Stomach (tissue), 9 donors: ENCODE results near the gene SMURF1. TPM values are rescaled to one million over a fixed set of nuclear protein-coding genes. Genes with fewer than 3 reads are reported as not detected.

Source experiments
- DNase-seq, 2 donors: peaks; one replicate each; pipeline versions ENCODE4 v3.0.0 to v3.0.0-alpha.2; 2013 to 2019
- H3K27ac ChIP-seq, 5 donors: fragments of 200-600 bp in 4 of 5; sonication (generic) in 4 of 5; one replicate each; pipeline ENCODE4 v1.5.1; 2013 to 2019; ENCODE audit warnings: mild to moderate bottlenecking in 1 of 5, moderate library complexity in 1 of 5
- H3K27me3 ChIP-seq, 3 donors: fragments of 200-600 bp; sonication (generic); one replicate each; pipeline ENCODE4 v1.5.1; 2017 to 2019; ENCODE audit warnings: mixed run types in 1 of 3
- H3K36me3 ChIP-seq, 4 donors: fragments of 200-600 bp; sonication (generic); 1 replicate in 3 of 4; 2 replicates in 1 of 4; pipeline ENCODE4 v1.5.1; 2016 to 2019
- H3K4me1 ChIP-seq, 4 donors: fragments of 200-600 bp; sonication (generic); one replicate each; pipeline ENCODE4 v1.5.1; 2016 to 2019
- H3K4me3 ChIP-seq, 4 donors: fragments of 200-600 bp; sonication (generic) in 3 of 4; one replicate each; pipeline ENCODE4 v1.5.1; 2016 to 2019; ENCODE audit warnings: mild to moderate bottlenecking in 1 of 4
- H3K9me3 ChIP-seq, 4 donors: fragments of 200-600 bp; sonication (generic); one replicate each; pipeline ENCODE4 v1.5.1; 2016 to 2019
- CTCF ChIP-seq, 7 experiments: fragments of 450-650 bp in 4 of 7; fragments of 200-600 bp in 3 of 7; sonication (generic) in 3 of 7; IDR thresholded peaks; one replicate each; pipeline ENCODE4 v1.5.1; 2016 to 2019; ENCODE audit warnings: antibody characterized with exemption in 7 of 7, control low read depth in 2 of 7, mild to moderate bottlenecking in 1 of 7
- EP300 ChIP-seq: sonication (generic); formaldehyde crosslinking; IDR thresholded peaks from one replicate; pipeline ENCODE4 v1.6.1; 2017; ENCODE audit warnings: antibody characterized with exemption
- POLR2A ChIP-seq, 4 donors: fragments of 450-650 bp; IDR thresholded peaks; one replicate each; pipeline ENCODE4 v1.6.1; 2016; ENCODE audit warnings: antibody characterized with exemption in 4 of 4, control low read depth in 2 of 4, mild to moderate bottlenecking in 1 of 4, moderate library complexity in 1 of 4
- POLR2AphosphoS5 ChIP-seq, 3 donors: sonication (generic); formaldehyde crosslinking; IDR thresholded peaks; one replicate each; pipeline ENCODE4 v1.6.1; 2016; ENCODE audit warnings: antibody characterized with exemption in 3 of 3
- WGBS, 5 donors: extraction: QIAGEN DNeasy Blood & Tissue Kit in 3 of 5; methylation state at CpG; one replicate each; pipeline versions ENCODE4 v1.1.5 to v1.1.7; 2013 to 2018; 5-methylcytosine and 5-hydroxymethylcytosine counted together
- intact Hi-C: fragments of 100-400 bp; cut with DNase I; formaldehyde crosslinking; loops from one replicate; pipeline ENCODE4 v1.15.1; 2023; ENCODE audit warnings: low total_unique reads
- polyA plus RNA-seq, 3 donors: library from polyadenylated mRNA; stranded (reverse); fragments of 200-250 nt; gene quantifications; one replicate each; pipeline ENCODE4 v1.2.3, GENCODE V29; 2013
- total RNA-seq, 5 donors: library from RNA; depleted of rRNA; stranded (reverse); fragments of >200 nt; gene quantifications; one replicate each; pipeline versions ENCODE4 v1.1.0 to v1.2.3, GENCODE V29; 2014 to 2016
- donor health status: healthy with polysubstance abuse.
- donor health status: Bipolar disorder and iron deficiency.
- donor health status: healthy.

The SMURF1 gene
- total and polyA plus RNA-seq, 8 donors: 8.0 to 46.8 (median 31.8) TPM

GRCh38 chr7:99012722-99013121, 131.2 kb downstream of the SMURF1 start:
- no peaks in the 10 kb centered on the region for H3K4me1 ChIP-seq
- WGBS, 5 donors: 94 to 98% (median 97%) methylated on average over 13 of the region's 13 CpGs
- H3K27ac ChIP-seq: no peak overlapping the region
- peaks cover 68 to 85% (median 85%) of the 10 kb centered on the region in 4 donors for H3K36me3 ChIP-seq
- TF ChIP-seq POLR2A (IDR thresholded peaks at IDR 0.05): no peak
- no peak for TF ChIP-seq CTCF (IDR thresholded peaks at IDR 0.05)
- TF ChIP-seq EP300: no peak
- TF ChIP-seq POLR2AphosphoS5 (IDR thresholded peaks at IDR 0.05): no peak
- intact Hi-C loops: no loop called here
- no peaks in the 10 kb centered on the region for H3K9me3 ChIP-seq
- no peak overlapping the region for H3K4me3 ChIP-seq
- no peaks in the 10 kb centered on the region for H3K27me3 ChIP-seq
- peak in 1 of 2 donors; percentile 17 for DNase-seq

DNA sequence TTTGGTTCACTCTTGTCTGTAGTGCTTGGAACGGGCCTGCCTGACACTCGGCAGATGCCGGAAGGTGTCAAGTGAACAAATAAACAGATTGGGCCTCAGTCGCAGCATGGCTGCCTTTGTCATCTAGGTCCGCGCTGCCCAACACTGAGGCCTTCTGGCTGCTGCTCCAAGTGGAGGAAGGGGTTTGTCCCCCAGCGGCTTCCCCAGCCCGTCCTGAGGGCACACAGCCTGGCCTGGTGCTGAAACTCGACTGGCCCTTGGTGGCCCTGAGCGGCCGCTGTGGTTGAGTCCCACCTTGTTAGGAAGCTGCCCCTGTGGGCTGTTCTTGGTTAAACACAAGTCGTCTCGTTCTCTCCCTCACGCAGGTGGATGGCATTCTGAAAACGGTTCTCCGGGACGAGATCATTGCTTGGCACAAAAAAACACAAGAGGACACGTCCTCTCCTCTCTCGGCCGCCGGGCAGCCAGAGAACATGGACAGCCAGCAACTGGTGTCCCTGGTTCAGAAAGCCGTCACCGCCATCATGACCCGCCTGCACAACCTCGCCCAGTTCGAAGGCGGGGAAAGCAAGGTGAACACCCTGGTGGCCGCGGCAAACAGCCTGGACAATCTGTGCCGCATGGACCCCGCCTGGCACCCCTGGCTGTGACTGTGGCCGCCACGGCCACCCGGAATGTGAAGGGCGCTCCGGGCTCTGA, 132.1 kb downstream of the SMURF1 start:
- no peak for TF ChIP-seq POLR2AphosphoS5 (IDR thresholded peaks at IDR 0.05)
- no peak for TF ChIP-seq POLR2A (IDR thresholded peaks at IDR 0.05)
- TF ChIP-seq EP300: no peak
- TF ChIP-seq CTCF (IDR thresholded peaks at IDR 0.05): no peak
- 94 to 99% (median 96%) methylated on average over 29 to 36 of the region's 36 CpGs for WGBS, 5 donors
- Histone ChIP-seq H3K9me3 (no peaks in the 10 kb centered on the region), H3K36me3 (peaks cover 73 to 94% (median 94%) of the 10 kb centered on the region in 4 donors), H3K27ac (no peak overlapping the region), H3K4me1 (no peaks in the 10 kb centered on the region), H3K4me3 (no peak overlapping the region), H3K27me3 (no peaks in the 10 kb centered on the region)
- DNase-seq: peak in 1 of 2 donors; percentile 21
- intact Hi-C loops: no loop called here

GRCh38 chr7:99011341-99011705, 132.6 kb downstream of the SMURF1 start:
- TF ChIP-seq POLR2A (IDR thresholded peaks at IDR 0.05) (no peak), CTCF (IDR thresholded peaks at IDR 0.05) (no peak), EP300 (no peak), POLR2AphosphoS5 (IDR thresholded peaks at IDR 0.05) (no peak)
- H3K4me3 ChIP-seq: no peak overlapping the region
- no peaks in the 10 kb centered on the region for H3K9me3 ChIP-seq
- WGBS, 5 donors: 97 to 99% (median 98%) methylated on average over 21 to 24 of the region's 24 CpGs
- no peak for DNase-seq
- intact Hi-C loops: no loop called here
- no peak overlapping the region for H3K27ac ChIP-seq
- peaks cover 78 to 99% (median 99%) of the 10 kb centered on the region in 4 donors for H3K36me3 ChIP-seq
- no peaks in the 10 kb centered on the region for H3K27me3 ChIP-seq
- no peaks in the 10 kb centered on the region for H3K4me1 ChIP-seq

DNA sequence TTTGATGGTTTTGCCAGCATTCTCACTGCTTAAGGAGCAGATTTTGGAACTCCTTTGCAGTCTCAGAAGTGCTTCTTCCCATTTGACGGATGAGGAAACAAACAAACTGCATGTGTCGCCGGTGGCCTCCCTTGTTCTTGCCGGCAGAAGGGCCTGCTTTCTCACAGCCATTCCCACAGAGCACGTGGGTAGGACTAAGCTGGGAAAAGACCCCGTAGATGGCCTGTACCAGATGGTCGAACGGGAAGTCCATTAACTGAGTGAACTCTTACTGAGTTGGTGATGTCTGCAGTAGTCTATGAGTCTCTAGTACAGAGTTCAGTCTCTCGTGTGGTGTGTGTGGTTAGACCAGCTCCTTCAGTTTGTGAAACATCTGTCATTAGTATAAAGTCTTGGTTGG, 133.6 kb downstream of the SMURF1 start:
- H3K4me3 ChIP-seq: no peak overlapping the region
- H3K36me3 ChIP-seq: peaks cover 80 to 100% (median 100%) of the 10 kb centered on the region in 4 donors
- no peak for DNase-seq
- H3K4me1 ChIP-seq: no peaks in the 10 kb centered on the region
- TF ChIP-seq EP300: no peak
- TF ChIP-seq POLR2AphosphoS5 (IDR thresholded peaks at IDR 0.05): no peak
- TF ChIP-seq POLR2A (IDR thresholded peaks at IDR 0.05): no peak
- no peak for TF ChIP-seq CTCF (IDR thresholded peaks at IDR 0.05)
- 83 to 88% (median 86%) methylated on average over 9 of the region's 9 CpGs for WGBS, 5 donors
- no peaks in the 10 kb centered on the region for H3K9me3 ChIP-seq
- intact Hi-C loops: no loop called here
- H3K27ac ChIP-seq: no peak overlapping the region
- H3K27me3 ChIP-seq: no peaks in the 10 kb centered on the region
